ENCODE measurements around the gene TCF12. TPM values are rescaled to one million over a fixed set of nuclear protein-coding genes. Genes with fewer than 3 reads are reported as not detected.
"Not testable (repeated sequence)": the region's sequence is repeated elsewhere in the genome, so short reads cannot be mapped to it uniquely, and the experiment has no call there.

Gene TCF12
- total RNA-seq, 1 experiment from 2014 or later = 98.7 TPM

- no peak for DNase-seq (ENCODE audit: low spot score)
Observed at GRCh38 chr15:57134851-57135250, 216.4 kb downstream of the TCF12 start.

DNA sequence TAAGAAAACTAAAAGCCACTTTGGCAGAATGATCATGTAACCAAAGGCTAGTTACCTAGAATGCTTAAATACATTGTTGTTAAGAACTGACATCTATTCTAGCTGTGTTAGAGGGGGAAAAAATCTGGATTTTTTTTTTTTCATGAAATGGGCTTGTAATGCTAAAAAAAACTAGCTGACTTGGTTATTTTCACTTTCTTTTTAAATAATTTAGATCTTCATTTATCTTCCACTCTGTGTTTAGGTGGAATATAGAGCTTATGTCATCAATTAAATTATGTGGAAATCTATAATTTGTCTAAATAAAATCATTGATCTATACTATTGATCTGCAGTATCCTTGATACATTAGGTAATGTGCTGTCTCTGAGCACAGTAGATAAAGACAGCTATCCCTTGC is 217.4 kb downstream of the TCF12 start:
- no peak for DNase-seq (ENCODE audit: low spot score)

- peak; percentile 56 for DNase-seq (ENCODE audit: low spot score)
Observed at GRCh38 chr15:57138349-57138788, 219.9 kb downstream of the TCF12 start.

GRCh38 chr15:57143511-57144078 is 225.2 kb downstream of the TCF12 start:
- no peak for DNase-seq (ENCODE audit: low spot score)

DNA sequence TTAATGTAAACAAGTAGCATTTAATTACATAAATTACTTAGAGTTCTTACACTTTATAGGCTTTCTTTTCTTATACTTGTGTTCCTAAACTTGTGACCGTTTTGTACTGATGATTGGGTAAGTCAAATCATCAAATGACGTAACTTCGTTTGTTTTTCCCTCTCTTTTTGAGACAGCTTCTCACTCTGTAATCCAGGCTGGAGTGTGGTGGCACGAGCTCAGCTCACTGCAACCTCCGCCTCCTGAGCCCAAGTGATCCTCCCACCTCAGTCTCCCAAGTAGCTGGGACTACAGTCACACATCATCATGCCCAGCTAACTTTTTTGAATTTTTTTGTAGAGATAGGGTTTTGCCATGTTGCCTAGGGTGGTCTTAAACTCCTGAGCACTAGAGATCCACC is 226.0 kb downstream of the TCF12 start:
- no peak for DNase-seq (ENCODE audit: low spot score)

GRCh38 chr15:57146506-57147201 is 228.2 kb downstream of the TCF12 start:
- DNase-seq (ENCODE audit: low spot score) = peak; percentile 30

- DNase-seq (ENCODE audit: low spot score) = no peak
Observed at GRCh38 chr15:57147621-57148020, 229.2 kb downstream of the TCF12 start.

DNA sequence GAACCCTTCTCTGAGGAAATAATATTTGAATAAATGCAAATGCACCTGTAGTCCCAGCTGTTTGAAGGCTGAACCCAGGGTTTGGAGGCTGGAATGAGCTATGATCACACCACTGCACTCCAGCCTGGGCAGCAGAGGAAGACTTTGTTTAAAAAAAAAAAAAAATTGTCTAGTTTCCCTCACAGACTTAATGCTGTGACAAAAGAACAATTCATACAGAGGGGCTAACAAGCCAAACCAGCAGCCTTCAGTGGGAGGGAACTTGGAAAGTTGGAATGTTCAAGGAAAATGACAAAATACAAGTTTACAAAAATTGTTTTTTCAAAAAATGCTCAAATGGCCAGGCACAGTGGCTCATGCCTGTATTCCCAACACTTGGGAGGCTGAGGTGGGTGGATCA is 229.8 kb downstream of the TCF12 start:
- no peak for DNase-seq (ENCODE audit: low spot score)

- no peak for DNase-seq (ENCODE audit: low spot score)
Observed at GRCh38 chr15:57149196-57149595, 230.8 kb downstream of the TCF12 start.

DNA sequence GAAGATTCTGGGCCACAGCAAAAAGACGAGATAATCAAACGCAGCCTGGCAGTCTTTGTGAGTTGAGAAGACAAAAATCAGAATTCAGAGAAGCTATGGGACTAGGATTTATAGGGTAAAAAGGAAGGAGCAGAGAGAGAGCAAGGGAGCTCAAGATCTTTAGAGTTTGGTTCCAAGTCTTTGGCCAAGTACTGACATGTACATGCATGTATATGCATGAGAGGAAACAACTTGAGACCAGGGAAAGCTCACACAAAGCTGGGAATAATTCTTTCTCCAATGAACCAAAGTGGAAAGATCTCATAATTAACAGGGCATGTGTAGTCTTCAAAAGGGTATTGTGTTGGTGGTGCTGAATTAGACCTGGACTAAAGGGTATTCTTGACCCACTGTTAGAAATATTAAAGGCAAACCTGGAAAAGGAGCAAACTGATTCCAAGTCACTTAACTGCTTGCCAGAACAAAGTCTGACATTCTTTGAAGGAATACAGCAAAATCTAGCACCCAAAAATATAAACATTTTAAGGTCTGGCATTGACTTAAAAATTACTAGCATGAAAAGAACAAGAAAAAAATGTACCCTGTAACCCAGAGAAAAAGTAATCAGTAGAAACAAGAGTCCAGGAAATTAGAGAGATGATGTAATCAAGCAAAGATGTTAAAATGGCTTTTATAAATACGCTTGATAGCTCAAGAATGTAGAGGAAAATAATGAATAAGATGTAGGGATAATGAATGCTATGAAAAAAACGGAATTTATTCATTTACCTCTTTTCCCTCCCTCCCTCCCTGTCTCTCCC is 231.8 kb downstream of the TCF12 start:
- no peak for DNase-seq (ENCODE audit: low spot score)

GRCh38 chr15:57150866-57151203 is 232.4 kb downstream of the TCF12 start:
- DNase-seq (ENCODE audit: low spot score) = not testable (repeated sequence)

GRCh38 chr15:57152133-57152532 is 233.7 kb downstream of the TCF12 start:
- DNase-seq (ENCODE audit: low spot score) = no peak

DNA sequence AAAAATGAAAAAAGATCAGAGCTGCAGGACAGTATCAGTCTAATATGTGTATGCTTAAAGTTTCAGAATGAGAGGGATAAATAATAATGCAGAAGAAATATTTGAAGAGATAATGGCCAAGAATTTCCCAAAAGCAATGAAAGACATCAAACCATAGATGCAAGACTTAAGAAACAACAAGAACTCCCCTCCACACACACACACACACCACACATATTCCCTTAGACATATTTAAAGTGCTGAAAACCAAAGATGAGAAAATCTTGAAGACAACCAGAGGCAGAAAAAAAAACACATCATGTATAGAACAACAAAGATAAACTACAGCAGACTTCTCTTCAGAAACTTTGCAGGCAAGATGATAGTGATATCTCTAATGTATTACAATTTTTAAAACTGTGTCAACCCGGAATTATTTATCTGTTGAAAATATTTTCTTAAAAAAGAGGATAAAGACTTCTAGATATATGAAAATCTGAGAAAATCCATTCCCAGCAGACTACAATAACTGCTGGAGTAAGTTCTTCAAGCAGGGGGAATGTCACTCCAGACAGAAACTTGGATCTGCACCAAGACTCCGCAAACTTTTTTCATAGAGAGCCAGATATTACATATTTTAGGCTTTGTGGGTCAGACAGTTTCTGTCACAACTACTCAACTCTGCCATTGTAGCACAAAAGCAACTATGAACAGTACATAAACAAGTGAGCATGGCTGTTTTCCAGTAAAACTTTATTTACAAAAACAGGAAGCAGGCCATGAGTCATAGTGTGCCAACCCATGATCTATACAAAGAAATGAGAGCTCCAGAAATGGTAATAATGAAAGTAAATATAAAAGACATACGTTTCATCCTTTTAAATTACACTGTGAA is 234.5 kb downstream of the TCF12 start:
- peak; percentile 9 for DNase-seq (ENCODE audit: low spot score)

GRCh38 chr15:57156210-57156884 is 237.9 kb downstream of the TCF12 start:
- no peak for DNase-seq (ENCODE audit: low spot score)

- DNase-seq (ENCODE audit: low spot score) = peak; percentile 12
Observed at GRCh38 chr15:57158589-57158988, 240.1 kb downstream of the TCF12 start.

DNA sequence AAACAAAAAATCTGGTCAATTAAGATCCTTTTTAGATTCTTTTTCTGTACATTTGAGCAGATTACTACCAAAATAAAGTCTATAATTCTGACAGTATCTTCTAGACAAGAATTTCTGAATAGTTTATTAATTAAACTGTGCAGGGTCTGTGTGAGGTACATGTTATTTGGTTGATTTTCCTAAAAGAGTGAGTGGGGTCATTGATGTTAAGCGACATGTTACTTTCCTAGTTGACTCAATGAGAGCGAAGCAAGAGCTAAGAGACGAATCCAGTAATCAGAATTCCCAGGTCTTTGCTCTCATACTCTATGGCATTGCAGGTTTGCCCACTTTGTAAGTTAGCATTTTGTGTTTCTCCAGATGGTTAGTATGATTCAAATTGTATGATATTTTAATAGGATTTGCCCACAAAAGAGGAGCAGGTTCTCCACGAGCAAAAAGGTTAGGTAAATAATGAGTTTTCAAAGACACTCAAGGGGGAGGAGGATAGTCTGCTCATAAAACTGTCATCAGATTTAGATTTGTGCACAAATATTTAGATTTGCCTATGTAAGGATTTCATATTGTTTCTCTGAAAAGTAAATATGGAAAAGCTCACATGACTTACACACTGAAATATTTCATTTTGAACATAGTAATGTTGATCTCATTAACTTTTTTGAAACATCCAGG is 240.7 kb downstream of the TCF12 start:
- DNase-seq (ENCODE audit: low spot score) = no peak

DNA sequence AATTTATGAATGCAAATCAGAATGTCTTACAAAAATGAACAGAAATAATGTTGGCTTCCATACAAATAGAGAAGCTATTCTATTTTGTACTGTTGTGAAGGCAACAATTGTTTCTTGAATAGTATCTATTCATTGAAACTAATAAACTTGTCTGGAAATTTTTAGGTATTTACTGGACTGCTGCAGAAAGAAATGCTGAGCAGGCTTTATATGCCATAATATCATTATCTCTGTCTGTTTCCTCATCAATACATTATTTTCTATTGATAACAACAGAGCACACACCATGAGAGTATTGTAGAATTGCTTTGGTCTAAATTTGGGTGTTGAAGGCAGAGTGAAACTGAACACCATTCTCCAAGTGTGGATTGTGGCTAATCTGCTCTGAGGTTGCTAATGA is 241.3 kb downstream of the TCF12 start:
- DNase-seq (ENCODE audit: low spot score) = no peak

- no peak for DNase-seq (ENCODE audit: low spot score)
Observed at GRCh38 chr15:57160823-57161560, 242.5 kb downstream of the TCF12 start.

- DNase-seq (ENCODE audit: low spot score) = not testable (repeated sequence)
Observed at GRCh38 chr15:57164251-57164650, 245.8 kb downstream of the TCF12 start.

DNA sequence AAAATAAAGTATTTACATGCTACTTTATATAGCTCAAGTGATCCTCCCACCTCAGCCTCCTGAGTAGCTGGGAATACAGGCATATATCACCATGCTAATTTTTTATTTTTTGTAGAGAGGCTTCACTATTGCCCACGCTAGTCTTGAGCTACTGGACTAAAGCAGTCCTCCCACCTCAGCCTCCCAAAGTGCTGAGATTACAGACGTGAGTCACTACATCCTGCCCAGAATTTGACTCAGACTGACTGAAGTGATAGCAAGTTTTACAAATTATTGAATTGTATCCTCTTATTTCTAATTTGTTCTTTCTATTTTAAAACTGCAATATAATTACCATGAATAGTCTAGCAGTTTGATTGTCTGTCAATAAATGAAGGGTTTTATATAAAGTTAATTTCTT is 247.5 kb downstream of the TCF12 start:
- no peak for DNase-seq (ENCODE audit: low spot score)

Measured in H4 (cell line).